ENCODE results near the gene C19orf47. TPM values are rescaled to one million over a fixed set of nuclear protein-coding genes. Genes with fewer than 3 reads are reported as not detected.

Gene C19orf47
- total RNA-seq, 1 experiment from 2014 or later = 18.0 TPM

DNA sequence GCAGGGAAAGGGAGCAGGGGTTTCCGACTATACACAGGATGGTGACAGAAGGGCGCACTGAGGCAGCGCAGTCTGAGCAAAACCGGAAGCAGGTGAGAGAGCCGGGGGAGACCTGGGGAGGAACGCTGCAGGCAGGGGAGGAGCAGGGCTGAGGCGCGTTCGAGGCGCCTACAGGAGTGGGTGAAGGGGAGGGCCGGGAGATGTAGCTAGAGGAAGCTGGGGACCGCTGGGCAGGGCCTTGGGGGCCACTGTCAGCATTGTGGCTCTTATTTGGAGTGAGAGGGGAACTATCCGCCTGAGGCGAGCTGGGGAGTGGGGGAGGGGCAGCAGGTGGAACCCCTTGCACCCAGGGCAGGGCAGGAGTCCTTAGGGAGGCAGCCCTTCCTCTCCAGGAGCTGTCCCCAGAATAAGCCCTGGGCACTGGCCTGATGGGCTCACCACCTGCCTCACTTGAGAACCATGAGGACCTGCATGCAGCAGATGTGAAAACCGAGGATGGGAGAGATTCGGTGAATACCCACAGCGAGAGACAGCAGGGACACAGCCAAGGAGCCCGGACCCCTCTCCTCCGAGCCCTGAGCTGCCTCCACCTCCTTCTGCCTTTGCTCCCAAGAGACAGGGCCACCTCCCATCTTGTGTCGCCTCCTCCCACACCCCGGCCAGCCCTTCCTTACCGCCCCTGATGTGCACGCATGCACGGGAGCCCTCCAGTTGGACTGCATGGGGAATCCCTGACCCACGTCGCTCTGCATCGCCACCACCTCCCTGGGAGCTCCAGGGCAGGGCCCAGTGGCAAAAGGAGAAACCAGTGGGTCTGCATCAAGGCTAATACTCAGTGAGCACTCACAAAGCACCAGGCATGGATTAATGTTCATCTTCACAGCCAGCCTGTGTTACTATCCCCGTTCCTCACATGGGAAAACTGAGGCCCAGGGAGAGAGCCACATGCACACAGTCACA lies 73.3 kb downstream of the C19orf47 start:
- ChIA-PET POLR2A (no interaction called here), CTCF (no interaction called here), RAD21 (ENCODE audit: low non-redundant PET in 1 of 2, low total read pairs in 2 of 2, uncharacterized antibody in 2 of 2, unreplicated experiment in 2 of 2) (no interaction called here)
- BruUV-seq (replicated peaks) = no TSS peak
- Histone ChIP-seq H3K9ac (ENCODE audit: low read length) (no peak overlapping the region), H3K27ac (ENCODE audit: low read depth, low read length) (no peak overlapping the region; the same call in 1 of the 2 replicates), H3K9me3 (ENCODE audit: control insufficient read depth in 1 of 2, insufficient read depth in 1 of 2, low read depth in 1 of 2, low read length in 2 of 2) (no peaks in the 10 kb centered on the region), H3K4me3 (replicated peaks in 1 of 2; ENCODE audit: low read depth in 1 of 2, low read length in 2 of 2) (no peak overlapping the region), H3K4me2 (ENCODE audit: low read length) (no peak overlapping the region), H2AFZ (ENCODE audit: low read depth, low read length, poor library complexity, severe bottlenecking) (no peak overlapping the region), H3K4me1 (ENCODE audit: control insufficient read depth in 1 of 2, insufficient read depth in 2 of 2, low read length in 2 of 2) (no peaks in the 10 kb centered on the region), H4K20me1 (ENCODE audit: insufficient read depth) (no peaks in the 10 kb centered on the region), H3K9me2 (ENCODE audit: insufficient read depth) (no peaks in the 10 kb centered on the region), H3K27me3 (ENCODE audit: insufficient read depth, low read length) (no peaks in the 10 kb centered on the region), H3K36me3 (ENCODE audit: control insufficient read depth in 1 of 2, insufficient read depth in 2 of 2, low read length in 2 of 2) (0 out of 4 replicates have a peak, but pooled peaks cover 0 to 3% of the 10 kb centered on the region in 2 experiments), H3K79me2 (ENCODE audit: insufficient read depth, low read length) (peaks cover 82% of the 10 kb centered on the region)
- intact Hi-C loops (cut with micrococcal nuclease) = no loop called here
- TF ChIP-seq CEBPB (IDR thresholded peaks at IDR 0.05; ENCODE audit: low read depth) = no peak
- TF ChIP-seq POLR2A (IDR thresholded peaks at IDR 0.05; ENCODE audit: borderline replicate concordance, extremely low read depth, insufficient read depth, insufficient read length) = no peak
- TF ChIP-seq, protein P1, sequence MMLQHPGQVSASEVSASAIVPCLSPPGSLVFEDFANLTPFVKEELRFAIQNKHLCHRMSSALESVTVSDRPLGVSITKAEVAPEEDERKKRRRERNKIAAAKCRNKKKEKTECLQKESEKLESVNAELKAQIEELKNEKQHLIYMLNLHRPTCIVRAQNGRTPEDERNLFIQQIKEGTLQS (IDR thresholded peaks at IDR 0.05) = no peak
- no peak for TF ChIP-seq YY1 (IDR thresholded peaks at IDR 0.05; ENCODE audit: extremely low read depth, insufficient replicate concordance, low read depth, low read length)
- no peak for TF ChIP-seq POLR2AphosphoS5 (IDR thresholded peaks at IDR 0.05; ENCODE audit: low read depth, low read length)
- TF ChIP-seq ELF1 (IDR thresholded peaks at IDR 0.05; ENCODE audit: borderline replicate concordance, low read depth) = no peak
- TF ChIP-seq, protein P2, sequence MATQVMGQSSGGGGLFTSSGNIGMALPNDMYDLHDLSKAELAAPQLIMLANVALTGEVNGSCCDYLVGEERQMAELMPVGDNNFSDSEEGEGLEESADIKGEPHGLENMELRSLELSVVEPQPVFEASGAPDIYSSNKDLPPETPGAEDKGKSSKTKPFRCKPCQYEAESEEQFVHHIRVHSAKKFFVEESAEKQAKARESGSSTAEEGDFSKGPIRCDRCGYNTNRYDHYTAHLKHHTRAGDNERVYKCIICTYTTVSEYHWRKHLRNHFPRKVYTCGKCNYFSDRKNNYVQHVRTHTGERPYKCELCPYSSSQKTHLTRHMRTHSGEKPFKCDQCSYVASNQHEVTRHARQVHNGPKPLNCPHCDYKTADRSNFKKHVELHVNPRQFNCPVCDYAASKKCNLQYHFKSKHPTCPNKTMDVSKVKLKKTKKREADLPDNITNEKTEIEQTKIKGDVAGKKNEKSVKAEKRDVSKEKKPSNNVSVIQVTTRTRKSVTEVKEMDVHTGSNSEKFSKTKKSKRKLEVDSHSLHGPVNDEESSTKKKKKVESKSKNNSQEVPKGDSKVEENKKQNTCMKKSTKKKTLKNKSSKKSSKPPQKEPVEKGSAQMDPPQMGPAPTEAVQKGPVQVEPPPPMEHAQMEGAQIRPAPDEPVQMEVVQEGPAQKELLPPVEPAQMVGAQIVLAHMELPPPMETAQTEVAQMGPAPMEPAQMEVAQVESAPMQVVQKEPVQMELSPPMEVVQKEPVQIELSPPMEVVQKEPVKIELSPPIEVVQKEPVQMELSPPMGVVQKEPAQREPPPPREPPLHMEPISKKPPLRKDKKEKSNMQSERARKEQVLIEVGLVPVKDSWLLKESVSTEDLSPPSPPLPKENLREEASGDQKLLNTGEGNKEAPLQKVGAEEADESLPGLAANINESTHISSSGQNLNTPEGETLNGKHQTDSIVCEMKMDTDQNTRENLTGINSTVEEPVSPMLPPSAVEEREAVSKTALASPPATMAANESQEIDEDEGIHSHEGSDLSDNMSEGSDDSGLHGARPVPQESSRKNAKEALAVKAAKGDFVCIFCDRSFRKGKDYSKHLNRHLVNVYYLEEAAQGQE (IDR thresholded peaks at IDR 0.05; ENCODE audit: low read depth) = no peak
- no peak for TF ChIP-seq SRF (IDR thresholded peaks at IDR 0.05; ENCODE audit: low read depth)
- no peak for TF ChIP-seq RAD21 (IDR thresholded peaks at IDR 0.05; ENCODE audit: low read depth)
- TF ChIP-seq CBX3 (IDR thresholded peaks at IDR 0.05; ENCODE audit: low read depth) = no peak
- no peak for TF ChIP-seq SP1 (IDR thresholded peaks at IDR 0.05; ENCODE audit: low read depth)
- TF ChIP-seq, protein P3, sequence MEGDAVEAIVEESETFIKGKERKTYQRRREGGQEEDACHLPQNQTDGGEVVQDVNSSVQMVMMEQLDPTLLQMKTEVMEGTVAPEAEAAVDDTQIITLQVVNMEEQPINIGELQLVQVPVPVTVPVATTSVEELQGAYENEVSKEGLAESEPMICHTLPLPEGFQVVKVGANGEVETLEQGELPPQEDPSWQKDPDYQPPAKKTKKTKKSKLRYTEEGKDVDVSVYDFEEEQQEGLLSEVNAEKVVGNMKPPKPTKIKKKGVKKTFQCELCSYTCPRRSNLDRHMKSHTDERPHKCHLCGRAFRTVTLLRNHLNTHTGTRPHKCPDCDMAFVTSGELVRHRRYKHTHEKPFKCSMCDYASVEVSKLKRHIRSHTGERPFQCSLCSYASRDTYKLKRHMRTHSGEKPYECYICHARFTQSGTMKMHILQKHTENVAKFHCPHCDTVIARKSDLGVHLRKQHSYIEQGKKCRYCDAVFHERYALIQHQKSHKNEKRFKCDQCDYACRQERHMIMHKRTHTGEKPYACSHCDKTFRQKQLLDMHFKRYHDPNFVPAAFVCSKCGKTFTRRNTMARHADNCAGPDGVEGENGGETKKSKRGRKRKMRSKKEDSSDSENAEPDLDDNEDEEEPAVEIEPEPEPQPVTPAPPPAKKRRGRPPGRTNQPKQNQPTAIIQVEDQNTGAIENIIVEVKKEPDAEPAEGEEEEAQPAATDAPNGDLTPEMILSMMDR (IDR thresholded peaks at IDR 0.05 in 2 of 3, conservative IDR thresholded peaks at IDR 0.05 in 1 of 3; ENCODE audit: borderline replicate concordance in 1 of 3, insufficient read depth in 1 of 3, low read depth in 2 of 3, low read length in 2 of 3) = no peak
- ATAC-seq (no peak), DNase-seq (ENCODE audit: low read depth, low spot score) (no peak)
